Testis (tissue), 2 donors: ENCODE results near the gene TNIP3.

ENCODE experiments used
- CTCF ChIP-seq, 3 experiments: fragments of 450-650 bp in 2 of 3; fragments of 200-600 bp in 1 of 3; sonication (generic) in 1 of 3; IDR thresholded peaks; one replicate each; pipeline ENCODE4 v1.5.1; 2016 to 2019; ENCODE audit warnings: antibody characterized with exemption in 3 of 3, mild to moderate bottlenecking in 2 of 3, moderate library complexity in 1 of 3
- POLR2A ChIP-seq: fragments of 450-650 bp; IDR thresholded peaks from one replicate; pipeline ENCODE4 v1.6.1; 2017; ENCODE audit warnings: antibody characterized with exemption, mild to moderate bottlenecking, moderate library complexity

- TF ChIP-seq CTCF (IDR thresholded peaks at IDR 0.05) (no peak), POLR2A (no peak)
Observed at GRCh38 chr4:121100093-121100775, 63.9 kb downstream of the TNIP3 start.
